Left lung (tissue), 10 donors: ENCODE results near the gene KRT28. TPM values are rescaled to one million over a fixed set of nuclear protein-coding genes. Genes with fewer than 3 reads are reported as not detected.

Source experiments
- ATAC-seq: fragments of 200-7000 bp; cut with Tn5 transposase; one replicate; pipeline ENCODE4 v1.9.1; 2020; ENCODE audit warnings: moderate library complexity
- DNase-seq, 4 donors: peaks; one replicate each; pipeline ENCODE4 v3.0.0-alpha.2; 2013 to 2020
- H3K27ac ChIP-seq, 2 donors: fragments of 200-600 bp; sonication (generic) in 1 of 2; one replicate each; pipeline versions ENCODE4 v1.5.0 to v1.8.0; 2020 to 2021
- H3K27me3 ChIP-seq, 2 donors: fragments of 200-600 bp; sonication (generic) in 1 of 2; one replicate each; pipeline versions ENCODE4 v1.5.0 to v1.8.0; 2020 to 2021
- H3K36me3 ChIP-seq, 2 donors: fragments of 200-600 bp; sonication (generic) in 1 of 2; one replicate each; pipeline versions ENCODE4 v1.5.0 to v1.8.0; 2020 to 2021
- H3K4me1 ChIP-seq, 2 donors: fragments of 200-600 bp; one replicate each; pipeline ENCODE4 v1.8.0; 2021
- H3K4me3 ChIP-seq, 2 donors: fragments of 200-600 bp; sonication (generic) in 1 of 2; one replicate each; pipeline versions ENCODE4 v1.5.0 to v1.8.0; 2020 to 2021; ENCODE audit warnings: mild to moderate bottlenecking in 1 of 2
- H3K9me3 ChIP-seq, 2 donors: fragments of 200-600 bp; sonication (generic) in 1 of 2; one replicate each; pipeline versions ENCODE4 v1.5.0 to v1.8.0; 2020 to 2021
- intact Hi-C, 2 donors: fragments of 100-400 bp; cut with DNase I; formaldehyde crosslinking; loops; one replicate each; pipeline versions ENCODE4 v1.11.2 to v1.14.2; 2022
- polyA plus RNA-seq, 6 donors: library from polyadenylated mRNA; unstranded; fragments of 120-200 nt; gene quantifications; one replicate each; pipeline ENCODE4 v1.2.1, GENCODE V29; 2013; ENCODE audit not compliant: insufficient read length in 6 of 6
- total RNA-seq, 2 donors: library from RNA; stranded (reverse); fragmentation: NEBNext Ultra II Directional; extraction: Animal tissue kit (Norgen Biotek cat#: 25700); gene quantifications; one replicate each; pipeline ENCODE4 v1.2.1, GENCODE V29; 2021
- TF ChIP-seq, protein P1 (sequence below), 2 donors: fragments of 200-600 bp; sonication (generic) in 1 of 2; IDR thresholded peaks; one replicate each; pipeline versions ENCODE4 v1.5.0 to v1.8.0; 2021; ENCODE audit warnings: antibody characterized with exemption in 2 of 2
- donor health status: DM: no; HTN: yes; CAD: no.
- donor health status: DM: no; HTN: no; CAD: no.

The KRT28 gene
- total and polyA plus RNA-seq, 8 donors: not detected

DNA sequence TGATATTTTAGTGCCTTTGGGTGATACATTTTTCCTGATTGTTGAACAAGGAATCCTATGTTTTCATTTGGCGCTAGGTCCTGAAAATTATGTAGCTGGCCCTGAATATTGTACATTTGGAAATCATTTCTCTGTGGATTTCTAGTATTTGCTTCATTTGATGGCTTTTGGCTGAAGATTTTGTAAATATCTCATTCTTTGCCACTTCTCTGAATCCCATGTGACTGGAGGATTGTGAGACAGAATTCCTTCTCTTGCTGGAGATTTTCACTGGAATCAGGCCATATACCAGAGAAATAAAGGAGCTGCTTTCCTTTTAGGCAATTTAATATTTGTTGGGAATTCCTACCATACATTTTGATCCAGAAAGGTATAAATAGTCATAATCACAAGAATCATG, 8.6 kb downstream of the KRT28 start:
- ATAC-seq: no peak
- H3K27ac ChIP-seq: no peak overlapping the region
- DNase-seq: peak in 2 of 4 donors; percentile 52 to 59
- no peak overlapping the region for H3K4me3 ChIP-seq
- intact Hi-C loops: loop anchor here in 1 of 2 donors (5.0 kb wide), 1 partner anchor 174 kb away; no protein-coding TSS in a partner anchor
- H3K36me3 ChIP-seq: no peaks in the 10 kb centered on the region
- TF ChIP-seq, protein P1, sequence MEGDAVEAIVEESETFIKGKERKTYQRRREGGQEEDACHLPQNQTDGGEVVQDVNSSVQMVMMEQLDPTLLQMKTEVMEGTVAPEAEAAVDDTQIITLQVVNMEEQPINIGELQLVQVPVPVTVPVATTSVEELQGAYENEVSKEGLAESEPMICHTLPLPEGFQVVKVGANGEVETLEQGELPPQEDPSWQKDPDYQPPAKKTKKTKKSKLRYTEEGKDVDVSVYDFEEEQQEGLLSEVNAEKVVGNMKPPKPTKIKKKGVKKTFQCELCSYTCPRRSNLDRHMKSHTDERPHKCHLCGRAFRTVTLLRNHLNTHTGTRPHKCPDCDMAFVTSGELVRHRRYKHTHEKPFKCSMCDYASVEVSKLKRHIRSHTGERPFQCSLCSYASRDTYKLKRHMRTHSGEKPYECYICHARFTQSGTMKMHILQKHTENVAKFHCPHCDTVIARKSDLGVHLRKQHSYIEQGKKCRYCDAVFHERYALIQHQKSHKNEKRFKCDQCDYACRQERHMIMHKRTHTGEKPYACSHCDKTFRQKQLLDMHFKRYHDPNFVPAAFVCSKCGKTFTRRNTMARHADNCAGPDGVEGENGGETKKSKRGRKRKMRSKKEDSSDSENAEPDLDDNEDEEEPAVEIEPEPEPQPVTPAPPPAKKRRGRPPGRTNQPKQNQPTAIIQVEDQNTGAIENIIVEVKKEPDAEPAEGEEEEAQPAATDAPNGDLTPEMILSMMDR (IDR thresholded peaks at IDR 0.05): no peak
- H3K4me1 ChIP-seq: no peaks in the 10 kb centered on the region
- peaks cover 0 to 16% of the 10 kb centered on the region in 2 donors for H3K27me3 ChIP-seq
- no peaks in the 10 kb centered on the region for H3K9me3 ChIP-seq

DNA sequence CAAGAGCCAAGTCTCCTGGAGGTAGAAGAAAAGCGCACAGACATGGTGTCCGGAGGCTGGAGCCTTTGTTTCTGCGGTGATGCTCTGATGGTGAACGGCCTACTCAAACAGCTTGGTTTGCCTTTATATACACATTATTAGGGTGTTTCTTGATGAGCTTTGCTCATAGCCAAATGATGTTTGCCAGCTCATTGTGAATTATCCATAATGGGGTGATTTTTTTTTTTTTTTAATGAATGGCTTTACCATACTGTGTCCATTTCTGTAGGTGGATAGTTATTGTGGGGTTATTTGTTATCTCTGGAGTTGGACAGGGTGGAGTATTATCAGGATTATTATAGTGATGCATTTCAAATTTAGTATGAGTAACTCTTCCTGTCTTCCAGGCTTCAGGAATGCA, 17.3 kb downstream of the KRT28 start, which contains the start of gene KRT27:
Gene KRT27, minus strand, starts transcription at position 101 of the 400 bp plus-strand sequence. Its CDS starts 57 bp downstream, at position 44.
- Histone ChIP-seq H3K27me3 (peaks cover 12 to 33% of the 10 kb centered on the region in 2 donors), H3K27ac (no peak within 1 kb of the TSS), H3K36me3 (no peaks in the 10 kb centered on the region), H3K4me1 (no peaks in the 10 kb centered on the region), H3K4me3 (no peak within 1 kb of the TSS), H3K9me3 (no peaks in the 10 kb centered on the region)
- ATAC-seq (no peak), DNase-seq (no peak)
- TF ChIP-seq, protein P1 (IDR thresholded peaks at IDR 0.05): no peak
- intact Hi-C loops: no loop called here

DNA sequence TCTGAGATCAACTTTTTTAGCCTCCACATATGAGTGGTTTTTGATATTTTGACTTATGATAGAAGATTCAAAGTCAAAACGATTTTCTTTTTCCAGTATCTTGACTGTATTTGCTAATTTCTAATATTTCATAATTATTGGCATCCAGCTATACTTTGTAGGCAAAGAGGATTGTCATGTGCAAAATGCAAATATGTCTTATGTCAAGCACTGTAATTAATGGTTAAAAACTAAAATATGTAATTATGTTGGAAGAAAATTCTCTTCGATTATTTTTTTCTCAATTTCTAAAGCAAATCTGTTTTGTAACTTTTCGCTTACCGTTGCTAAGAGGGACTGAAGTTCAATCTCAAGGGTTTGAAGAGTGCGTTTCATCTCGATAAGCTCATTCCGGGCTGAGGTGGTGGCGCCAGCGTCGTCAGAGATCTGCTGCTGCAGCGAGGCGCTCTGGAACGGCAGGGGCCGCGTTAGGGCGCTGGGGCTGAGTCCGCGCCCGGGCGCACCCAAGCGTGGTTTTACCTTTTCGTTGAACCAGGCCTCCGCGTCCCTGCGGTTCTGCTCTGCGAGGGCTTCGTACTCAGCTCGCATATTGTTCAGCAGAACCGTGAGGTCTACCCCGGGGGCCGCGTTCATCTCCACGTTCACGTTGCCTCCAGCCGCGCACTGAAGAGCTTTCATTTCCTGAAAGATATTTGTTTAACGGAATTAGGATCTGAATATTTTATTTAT, 20.4 kb downstream of the KRT28 start:
- H3K27me3 ChIP-seq: peaks cover 19 to 43% of the 10 kb centered on the region in 2 donors
- TF ChIP-seq, protein P1 (IDR thresholded peaks at IDR 0.05): no peak
- H3K4me1 ChIP-seq: no peaks in the 10 kb centered on the region
- H3K36me3 ChIP-seq: no peaks in the 10 kb centered on the region
- DNase-seq (peak; percentile 18 to 87 (median 70)), ATAC-seq (peak; percentile 96)
- no peaks in the 10 kb centered on the region for H3K9me3 ChIP-seq
- peak overlapping the region; percentile 19 to 44 for H3K27ac ChIP-seq
- intact Hi-C loops: no loop called here
- H3K4me3 ChIP-seq: peak overlapping the region; percentile 9 to 23

DNA sequence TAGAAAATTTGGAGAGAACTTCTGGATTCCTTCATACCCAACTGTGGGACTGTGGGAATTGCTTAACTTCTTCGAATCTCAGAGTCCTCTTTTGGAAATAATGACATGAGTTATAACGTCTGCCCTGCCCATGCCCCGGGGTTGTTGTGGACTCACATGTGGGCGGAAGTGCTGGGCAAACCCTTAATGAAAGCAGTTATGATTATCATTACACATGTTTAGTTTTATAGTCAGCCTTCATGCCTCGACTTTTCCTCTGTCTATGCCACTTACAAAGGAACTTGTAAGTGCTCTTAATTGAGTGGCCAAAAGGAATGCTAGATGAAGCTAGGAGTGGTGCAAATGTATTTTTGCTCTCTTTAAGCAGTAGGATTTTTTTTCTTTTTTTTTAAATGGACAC, 21.3 kb downstream of the KRT28 start:
- H3K27ac ChIP-seq: peak overlapping the region in 1 of 2 donors; percentile 44

DNA sequence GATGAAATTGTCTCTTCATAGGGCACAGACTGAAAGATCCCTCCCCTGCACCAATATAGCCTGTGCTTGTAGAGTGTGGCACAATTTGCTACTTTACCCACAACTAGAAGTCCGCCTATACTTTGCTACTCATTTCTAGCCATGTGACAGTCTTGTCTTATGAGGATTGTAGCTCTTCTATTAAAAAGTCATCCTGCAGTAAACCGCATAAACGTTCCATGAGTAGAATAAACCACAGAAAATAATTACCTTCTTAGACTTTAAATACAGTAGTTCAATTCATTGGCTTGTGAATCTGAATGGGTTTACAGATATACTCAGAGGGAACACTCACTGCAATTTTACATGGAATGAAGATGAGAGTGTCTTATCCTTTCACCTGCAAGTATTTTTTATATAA, 21.8 kb downstream of the KRT28 start:
- peak overlapping the region in 1 of 2 donors; percentile 44 for H3K27ac ChIP-seq
- peaks cover 19 to 46% of the 10 kb centered on the region in 2 donors for H3K27me3 ChIP-seq
- DNase-seq (no peak), ATAC-seq (no peak)
- no peaks in the 10 kb centered on the region for H3K4me1 ChIP-seq
- intact Hi-C loops: no loop called here
- TF ChIP-seq, protein P1 (IDR thresholded peaks at IDR 0.05): no peak
- no peaks in the 10 kb centered on the region for H3K9me3 ChIP-seq
- H3K36me3 ChIP-seq: no peaks in the 10 kb centered on the region
- no peak overlapping the region for H3K4me3 ChIP-seq

More for the DNA sequence above, 21.3 kb downstream of the KRT28 start:
- no peaks in the 10 kb centered on the region for H3K36me3 ChIP-seq
- no peak overlapping the region for H3K4me3 ChIP-seq
- intact Hi-C loops: no loop called here
- TF ChIP-seq, protein P1 (IDR thresholded peaks at IDR 0.05): no peak
- H3K9me3 ChIP-seq: no peaks in the 10 kb centered on the region
- H3K4me1 ChIP-seq: no peaks in the 10 kb centered on the region
- H3K27me3 ChIP-seq: peaks cover 19 to 46% of the 10 kb centered on the region in 2 donors
- no peak for DNase-seq
- ATAC-seq: peak; percentile 79
